ENCODE data around the gene DPM1.

DPM1 gene

DNA sequence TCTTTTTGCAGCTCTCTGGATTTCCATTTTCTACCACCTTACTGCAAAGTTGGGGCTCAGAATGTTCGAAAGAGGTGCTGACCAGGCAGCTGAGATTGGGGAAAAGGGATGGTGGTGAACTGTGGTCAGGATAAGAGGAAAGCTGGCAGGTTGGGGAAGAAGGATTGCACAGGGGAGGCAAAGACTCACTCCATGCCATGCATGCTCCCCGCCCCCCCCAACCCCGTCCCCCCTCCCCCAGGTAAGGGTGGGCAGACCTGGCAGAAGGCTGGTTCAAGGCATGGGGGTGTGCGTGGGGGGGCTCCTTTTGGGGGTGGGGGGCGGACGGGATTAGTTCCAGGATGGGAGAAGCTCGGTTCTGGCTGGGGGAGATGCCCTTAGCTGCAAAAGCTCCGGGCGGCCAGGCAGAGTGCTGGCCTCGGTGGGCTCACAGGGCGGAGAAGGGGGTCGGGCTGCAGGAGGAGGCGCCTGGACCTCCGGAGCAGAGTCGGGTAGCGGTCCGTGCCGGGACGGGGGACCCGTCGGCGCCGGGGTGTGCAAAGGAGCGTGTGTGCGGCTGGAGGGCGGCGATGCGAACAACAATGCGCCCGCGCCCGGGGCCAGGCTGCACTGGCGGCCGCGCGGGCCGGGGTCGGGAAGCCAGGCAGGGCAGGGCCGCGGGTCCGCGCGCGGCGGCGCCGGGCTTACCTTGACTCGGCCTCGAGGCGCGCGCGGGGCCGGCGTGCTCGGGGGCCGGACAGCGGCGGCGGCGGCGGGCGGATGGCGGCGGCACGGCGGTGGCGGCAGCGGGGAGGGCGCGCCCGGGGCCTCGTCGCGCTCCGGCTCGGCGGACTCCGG, 28.0 kb downstream of the DPM1 start:
- peak; percentile 17 for DNase-seq (ENCODE audit: low read depth)

DNA sequence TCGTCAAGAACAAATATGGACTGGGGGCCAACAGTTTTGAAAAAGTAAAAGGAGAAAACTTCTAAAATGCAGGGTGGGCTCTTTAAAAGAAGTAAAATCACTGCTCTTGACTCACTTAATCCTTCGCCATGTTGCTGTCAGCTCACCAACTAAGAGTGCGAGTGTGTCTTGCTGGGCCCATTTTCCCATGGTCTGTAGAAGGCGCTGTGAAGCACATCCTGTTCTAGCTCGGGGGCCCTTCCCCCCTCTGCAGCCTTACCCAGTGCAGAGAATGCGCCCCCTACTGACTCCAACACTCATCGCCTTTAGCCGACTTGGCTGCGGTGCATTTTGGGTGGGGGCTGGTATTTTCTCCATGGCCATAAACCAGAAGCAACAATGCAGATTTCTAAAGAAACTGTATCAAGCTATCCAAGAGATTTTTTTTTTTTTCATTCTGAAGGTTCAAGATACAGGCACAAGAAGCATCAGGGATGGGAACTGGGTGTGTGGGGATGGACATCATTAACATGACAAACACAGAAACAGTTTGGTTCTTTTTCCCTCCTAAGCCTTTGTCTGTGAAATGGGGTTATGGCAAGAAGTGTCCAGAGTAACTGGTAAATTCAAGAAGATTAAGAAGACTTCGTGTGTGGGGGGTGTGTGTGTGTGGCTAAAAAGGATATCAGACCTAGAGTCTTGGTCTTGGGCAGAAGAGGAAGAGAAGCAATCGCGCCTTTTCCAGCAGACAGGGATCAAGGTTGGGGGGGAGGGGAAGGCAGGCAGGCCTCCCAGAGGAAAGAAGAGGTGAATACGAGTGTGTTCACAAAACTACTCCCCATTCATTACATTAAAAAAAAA, 28.8 kb downstream of the DPM1 start:
- peak; percentile 80 for DNase-seq (ENCODE audit: low read depth)

GRCh38 chr20:50928469-50928868, 29.9 kb downstream of the DPM1 start:
- no peak for DNase-seq (ENCODE audit: low read depth)

DNA sequence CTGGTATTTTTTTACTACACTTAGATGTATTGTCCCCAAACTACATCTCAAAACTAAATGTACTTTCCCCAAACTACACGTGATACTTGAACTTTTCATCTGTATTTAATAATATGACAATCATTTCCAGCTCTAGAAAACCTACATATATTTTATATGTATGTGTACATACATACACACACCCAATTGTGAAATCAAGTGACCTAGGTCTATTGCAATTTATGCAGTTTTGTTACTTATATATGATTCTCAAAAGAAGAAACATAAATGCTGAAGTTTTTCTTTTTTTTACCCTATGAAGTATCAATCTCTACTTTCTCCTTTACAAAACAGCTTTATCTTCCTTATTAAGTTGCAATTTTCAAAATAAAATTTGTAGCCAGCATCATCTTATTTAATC, 31.8 kb downstream of the DPM1 start:
- DNase-seq (ENCODE audit: low read depth): no peak

DNA sequence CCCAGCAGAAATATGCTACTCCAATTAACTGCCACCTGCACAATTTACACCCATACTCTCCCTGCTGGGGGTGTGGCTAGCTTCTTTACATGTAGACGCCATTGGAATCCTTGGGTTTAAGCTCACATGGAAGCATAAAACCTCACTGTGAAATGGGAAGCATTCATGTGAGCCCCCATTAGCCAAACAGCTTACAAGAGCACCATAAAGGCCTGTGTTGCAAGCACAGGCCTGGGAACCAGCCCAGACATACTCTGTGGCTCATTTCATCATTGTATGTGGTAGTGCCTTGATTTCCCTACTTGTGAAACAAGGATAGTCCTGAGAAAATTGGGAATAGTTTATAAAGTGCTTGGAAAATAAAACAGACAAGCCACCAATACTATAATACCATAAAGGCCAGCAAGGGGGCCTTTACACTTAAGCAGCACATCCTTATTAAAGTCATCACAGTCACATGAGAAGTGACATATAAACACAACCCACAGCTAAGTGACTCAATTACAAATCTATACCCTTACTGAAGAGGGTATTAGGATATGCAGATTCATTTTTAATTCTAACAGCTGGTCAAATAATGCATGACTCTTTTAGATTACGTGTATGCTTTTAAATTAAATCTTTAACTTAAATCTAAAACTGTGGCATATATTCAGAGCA, 33.9 kb downstream of the DPM1 start:
- DNase-seq (ENCODE audit: low read depth): no peak

DNA sequence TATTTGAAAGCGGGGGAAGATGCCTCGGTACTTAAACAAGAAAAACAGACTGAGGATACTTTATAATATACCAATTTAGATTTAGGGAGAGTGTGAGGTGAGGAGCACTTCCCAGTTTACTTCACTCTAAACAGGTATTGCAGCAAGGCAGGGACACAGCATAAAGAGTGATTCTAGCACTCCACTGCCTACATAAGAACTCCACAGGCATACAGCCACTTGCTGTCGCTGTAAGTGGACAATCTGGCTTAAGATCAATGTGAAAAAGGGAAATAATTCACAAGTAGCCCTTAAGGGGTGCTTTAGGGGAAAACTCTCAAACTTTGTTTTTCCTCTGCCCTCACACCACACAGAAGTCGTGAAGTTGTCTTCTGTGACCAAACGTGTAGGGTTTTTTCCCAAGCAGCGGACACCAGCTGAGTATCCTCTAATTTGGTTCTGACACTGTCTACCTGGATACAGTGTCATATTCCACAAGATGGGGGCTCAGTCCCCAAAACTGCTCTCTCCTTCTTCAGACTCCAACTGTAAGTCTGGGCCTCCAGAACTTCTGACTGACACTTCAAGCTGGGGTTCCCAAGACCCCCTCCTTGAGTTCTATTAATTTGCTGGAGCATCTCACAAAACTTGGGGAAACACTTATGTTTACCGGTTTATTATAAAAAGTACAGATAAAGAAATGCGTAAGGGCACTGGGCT, 36.4 kb downstream of the DPM1 start:
- DNase-seq (ENCODE audit: low read depth): no peak

DNA sequence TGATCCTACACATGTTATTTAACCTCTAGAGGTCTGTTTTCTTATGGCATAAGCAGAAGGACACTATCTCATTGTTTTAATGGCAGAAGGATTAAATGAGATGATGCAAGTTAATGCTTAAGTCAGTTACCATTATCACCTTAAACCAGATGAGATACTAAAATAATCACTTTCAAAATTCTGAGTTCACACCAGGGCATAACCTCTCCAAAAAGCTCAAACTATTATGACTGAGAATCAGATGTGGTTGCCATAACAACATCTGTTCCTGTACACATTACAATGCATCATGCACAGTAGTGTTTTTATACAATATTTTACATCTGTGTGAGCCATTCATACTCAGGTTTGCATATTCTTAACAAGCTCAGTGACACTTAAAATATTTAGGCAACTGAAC, 37.3 kb downstream of the DPM1 start:
- DNase-seq (ENCODE audit: low read depth): no peak

- DNase-seq (ENCODE audit: low read depth): no peak
Observed at GRCh38 chr20:50919567-50919966, 38.8 kb downstream of the DPM1 start.

DNA sequence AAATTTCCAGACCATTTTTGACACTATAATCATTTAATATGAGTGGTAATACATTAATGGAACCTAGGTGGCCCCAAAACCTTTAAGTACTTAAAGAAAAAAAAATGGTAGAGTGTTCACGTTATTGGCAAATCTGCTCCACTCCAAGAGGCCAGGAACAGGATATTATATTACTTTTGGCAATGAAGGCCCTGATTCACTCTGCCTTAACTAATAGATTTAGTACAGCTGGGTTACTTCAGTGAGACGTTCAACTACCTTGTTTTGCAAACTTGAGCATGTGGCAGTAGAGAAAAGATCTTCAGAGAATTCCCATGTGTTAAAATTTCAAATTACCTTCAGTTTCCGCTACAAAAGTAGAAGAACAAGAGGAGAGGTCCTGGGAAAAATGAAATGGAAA, 39.9 kb downstream of the DPM1 start:
- DNase-seq (ENCODE audit: low read depth): no peak

- no peak for DNase-seq (ENCODE audit: low read depth)
Observed at GRCh38 chr20:50916934-50917333, 41.4 kb downstream of the DPM1 start.

GRCh38 chr20:50916257-50916656, 42.1 kb downstream of the DPM1 start:
- DNase-seq (ENCODE audit: low read depth): no peak

DNA sequence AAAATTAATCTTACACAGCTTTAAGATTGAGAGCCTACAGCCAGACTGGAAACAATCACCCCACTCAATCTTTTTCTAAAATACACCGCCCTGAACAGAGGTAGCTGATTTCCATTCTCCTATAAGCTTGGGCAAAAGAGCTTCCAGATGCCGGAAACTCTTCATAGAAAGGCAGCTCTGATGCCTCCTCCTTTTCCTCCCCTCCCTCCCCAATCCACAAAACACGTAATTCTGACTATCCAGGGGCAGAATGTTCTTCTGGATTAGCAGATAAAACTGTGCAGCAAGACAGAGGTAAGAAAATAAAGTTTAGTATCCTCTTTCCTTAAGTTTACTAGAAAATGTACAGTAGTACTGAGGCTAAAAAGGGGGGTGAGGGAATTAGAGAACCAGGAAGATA, 42.9 kb downstream of the DPM1 start:
- no peak for DNase-seq (ENCODE audit: low read depth)

GRCh38 chr20:50913690-50914375, 44.5 kb downstream of the DPM1 start:
- DNase-seq (ENCODE audit: low read depth): no peak

GRCh38 chr20:50911716-50912115, 46.6 kb downstream of the DPM1 start:
- DNase-seq (ENCODE audit: low read depth): no peak

GRCh38 chr20:50911030-50911429, 47.3 kb downstream of the DPM1 start:
- DNase-seq (ENCODE audit: low read depth): no peak

- no peak for DNase-seq (ENCODE audit: low read depth)
Observed at GRCh38 chr20:50909413-50909812, 48.9 kb downstream of the DPM1 start.

GRCh38 chr20:50904067-50904570, 54.2 kb downstream of the DPM1 start:
- DNase-seq (ENCODE audit: low read depth): no peak

- DNase-seq (ENCODE audit: low read depth): no peak
Observed at GRCh38 chr20:50903353-50904051, 54.8 kb downstream of the DPM1 start.

- DNase-seq (ENCODE audit: low read depth): no peak
Observed at GRCh38 chr20:50901301-50901700, 57.0 kb downstream of the DPM1 start.

- no peak for DNase-seq (ENCODE audit: low read depth)
Observed at GRCh38 chr20:50900261-50900660, 58.1 kb downstream of the DPM1 start.

GRCh38 chr20:50898475-50898874, 59.9 kb downstream of the DPM1 start:
- no peak for DNase-seq (ENCODE audit: low read depth)
